Retinal pigment epithelial cell (primary cell): ENCODE results near the gene ARID2.
A peak's percentile ranks its signal among the peaks of the same experiment; 100 is the strongest.

Experiments
- DNase-seq: peaks from one replicate; pipeline ENCODE4 v3.0.0-alpha.2; 2010; ENCODE audit warnings: low read depth
- H3K4me3 ChIP-seq: 2 replicates; pipeline ENCODE4 v1.5.1; 2011; ENCODE audit warnings: mild to moderate bottlenecking, low read length, control low read depth, moderate library complexity
- TF ChIP-seq, protein P1 (sequence below): conservative IDR thresholded peaks from 2 replicates; pipeline ENCODE4 v1.5.1; 2011; ENCODE audit warnings: low read depth, low read length, control low read depth, inconsistent platforms

ARID2 gene

GRCh38 chr12:45886685-45887084, 157.2 kb downstream of the ARID2 start:
- DNase-seq: no peak
- TF ChIP-seq, protein P1, sequence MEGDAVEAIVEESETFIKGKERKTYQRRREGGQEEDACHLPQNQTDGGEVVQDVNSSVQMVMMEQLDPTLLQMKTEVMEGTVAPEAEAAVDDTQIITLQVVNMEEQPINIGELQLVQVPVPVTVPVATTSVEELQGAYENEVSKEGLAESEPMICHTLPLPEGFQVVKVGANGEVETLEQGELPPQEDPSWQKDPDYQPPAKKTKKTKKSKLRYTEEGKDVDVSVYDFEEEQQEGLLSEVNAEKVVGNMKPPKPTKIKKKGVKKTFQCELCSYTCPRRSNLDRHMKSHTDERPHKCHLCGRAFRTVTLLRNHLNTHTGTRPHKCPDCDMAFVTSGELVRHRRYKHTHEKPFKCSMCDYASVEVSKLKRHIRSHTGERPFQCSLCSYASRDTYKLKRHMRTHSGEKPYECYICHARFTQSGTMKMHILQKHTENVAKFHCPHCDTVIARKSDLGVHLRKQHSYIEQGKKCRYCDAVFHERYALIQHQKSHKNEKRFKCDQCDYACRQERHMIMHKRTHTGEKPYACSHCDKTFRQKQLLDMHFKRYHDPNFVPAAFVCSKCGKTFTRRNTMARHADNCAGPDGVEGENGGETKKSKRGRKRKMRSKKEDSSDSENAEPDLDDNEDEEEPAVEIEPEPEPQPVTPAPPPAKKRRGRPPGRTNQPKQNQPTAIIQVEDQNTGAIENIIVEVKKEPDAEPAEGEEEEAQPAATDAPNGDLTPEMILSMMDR: no peak

GRCh38 chr12:45887544-45887943, 158.0 kb downstream of the ARID2 start:
- H3K4me3 ChIP-seq: no peak overlapping the region
- TF ChIP-seq, protein P1: no peak
- DNase-seq: no peak

More at GRCh38 chr12:45886685-45887084, 157.2 kb downstream of the ARID2 start:
- no peak overlapping the region for H3K4me3 ChIP-seq

DNA sequence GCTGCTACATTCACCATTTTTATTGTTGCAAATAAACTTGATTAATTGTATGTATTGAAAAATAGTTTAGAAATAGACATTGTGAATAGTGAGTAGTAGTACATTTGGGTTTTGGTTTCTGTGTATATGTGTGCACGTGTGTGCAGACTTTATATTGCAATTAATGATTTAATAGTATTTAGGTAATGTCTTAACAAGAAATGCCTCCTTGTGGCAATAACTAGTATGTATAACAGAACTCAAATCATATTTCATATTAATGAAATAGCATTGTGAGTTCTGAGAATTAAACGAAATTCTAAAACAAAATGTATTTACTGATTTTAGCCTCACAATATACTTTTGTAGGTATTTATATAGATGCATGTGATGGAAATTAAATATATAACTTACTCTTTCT, 160.8 kb downstream of the ARID2 start:
- TF ChIP-seq, protein P1: no peak

DNA sequence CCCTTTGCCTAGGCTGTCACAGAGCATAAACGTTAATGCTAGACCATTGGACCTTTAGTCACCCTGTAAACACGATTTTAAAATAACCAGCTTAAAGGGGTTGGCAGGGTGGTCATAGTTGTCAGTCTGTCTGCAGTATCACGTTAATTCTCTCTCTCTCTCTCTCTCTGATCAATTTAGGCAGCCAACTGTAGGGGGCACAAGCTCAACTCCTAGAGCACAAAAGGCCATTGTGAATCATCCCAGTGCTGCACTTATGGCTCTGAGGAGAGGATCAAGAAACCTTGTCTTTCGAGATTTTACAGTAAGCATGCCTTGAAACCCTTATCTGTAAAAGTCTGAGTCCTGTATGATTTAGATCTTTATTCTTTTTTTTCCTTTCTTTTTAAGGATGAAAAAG, 163.7 kb downstream of the ARID2 start:
- H3K4me3 ChIP-seq: no peak overlapping the region
- peak; percentile 4 for DNase-seq
- TF ChIP-seq, protein P1: peak; percentile 47

More for the DNA sequence above, 160.8 kb downstream of the ARID2 start:
- DNase-seq: no peak
- no peak overlapping the region for H3K4me3 ChIP-seq

GRCh38 chr12:45895961-45896360, 166.5 kb downstream of the ARID2 start:
- no peak overlapping the region for H3K4me3 ChIP-seq
- no peak for DNase-seq
- TF ChIP-seq, protein P1: no peak

DNA sequence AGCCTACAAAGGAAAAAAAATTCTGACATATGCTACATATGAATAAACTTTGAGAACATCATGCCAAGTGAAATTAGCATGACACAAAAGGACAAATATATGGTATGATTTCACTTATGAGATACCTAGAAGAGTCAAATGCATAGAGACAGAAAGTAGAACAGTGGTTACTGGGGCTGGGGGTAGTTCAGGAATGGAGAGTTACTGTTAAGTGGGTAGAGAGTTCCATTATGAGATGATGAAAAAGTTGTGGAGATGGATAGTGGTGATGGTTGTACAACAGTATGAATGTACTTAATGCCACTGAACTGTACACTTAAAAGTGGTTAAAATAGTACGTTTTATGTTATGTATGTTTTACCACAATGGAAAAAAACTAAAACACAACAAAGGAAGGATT, 168.6 kb downstream of the ARID2 start:
- TF ChIP-seq, protein P1: no peak
- no peak for DNase-seq
- H3K4me3 ChIP-seq: no peak overlapping the region

- no peak overlapping the region for H3K4me3 ChIP-seq
- TF ChIP-seq, protein P1: no peak
- DNase-seq: no peak
Observed at GRCh38 chr12:45907955-45908354, 178.4 kb downstream of the ARID2 start.
